ENCODE measurements around the gene NALCN.
A peak's percentile ranks its signal among the peaks of the same experiment; 100 is the strongest.
"Not testable (repeated sequence)": the region's sequence is repeated elsewhere in the genome, so short reads cannot be mapped to it uniquely, and the experiment has no call there.

Gene NALCN

DNA sequence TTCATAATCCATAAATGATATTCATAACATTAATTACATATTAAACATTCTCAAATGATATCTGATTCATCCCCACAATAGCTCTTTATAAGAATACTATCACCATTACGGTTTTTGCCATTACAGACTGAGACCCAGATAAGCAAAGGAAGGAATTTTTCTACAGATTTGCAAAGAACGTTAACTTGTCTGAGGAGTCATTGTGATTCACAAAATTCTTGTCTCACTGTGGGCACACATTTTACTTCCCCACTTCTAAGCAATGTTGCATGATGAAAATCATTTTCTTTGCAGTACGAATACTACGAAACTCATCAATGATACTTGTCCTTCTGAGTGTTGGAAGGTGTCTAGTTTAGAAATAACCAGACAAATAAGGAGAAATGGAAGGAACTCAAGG lies 70.1 kb downstream of the NALCN start:
- no peak for DNase-seq
- intact Hi-C loops (cut with DNase I): no loop called here

DNA sequence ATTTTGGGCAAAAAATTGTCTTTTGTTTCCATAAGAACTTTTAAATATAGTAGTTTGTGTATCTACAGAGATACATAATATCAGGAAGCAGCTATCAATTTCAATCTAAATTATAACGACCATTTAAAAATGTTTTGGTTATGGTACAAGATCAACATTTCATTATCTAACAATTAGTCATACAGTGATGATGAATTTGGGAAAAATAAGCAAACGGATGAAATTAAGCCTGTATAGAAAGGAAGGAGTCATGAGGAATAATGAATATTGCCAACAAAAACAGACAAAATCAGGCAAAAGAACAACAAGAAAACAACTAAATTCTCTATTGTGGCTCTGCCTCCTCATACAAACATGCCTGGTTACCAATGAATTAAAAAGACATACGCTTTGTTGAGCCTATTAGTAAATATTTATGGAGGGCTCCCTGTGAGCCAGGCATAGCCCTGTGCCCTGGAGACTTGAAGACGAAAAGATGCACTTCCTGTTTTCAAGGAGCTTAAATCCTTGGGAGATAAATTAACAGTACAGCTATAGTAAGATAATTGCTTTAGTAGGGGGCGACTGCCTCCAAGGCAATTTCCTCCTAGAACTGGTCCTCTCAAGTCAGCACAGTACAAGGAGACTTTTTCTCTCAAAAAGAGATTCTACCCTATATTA lies 73.0 kb downstream of the NALCN start:
- DNase-seq: no peak
- intact Hi-C loops (cut with DNase I): no loop called here

DNA sequence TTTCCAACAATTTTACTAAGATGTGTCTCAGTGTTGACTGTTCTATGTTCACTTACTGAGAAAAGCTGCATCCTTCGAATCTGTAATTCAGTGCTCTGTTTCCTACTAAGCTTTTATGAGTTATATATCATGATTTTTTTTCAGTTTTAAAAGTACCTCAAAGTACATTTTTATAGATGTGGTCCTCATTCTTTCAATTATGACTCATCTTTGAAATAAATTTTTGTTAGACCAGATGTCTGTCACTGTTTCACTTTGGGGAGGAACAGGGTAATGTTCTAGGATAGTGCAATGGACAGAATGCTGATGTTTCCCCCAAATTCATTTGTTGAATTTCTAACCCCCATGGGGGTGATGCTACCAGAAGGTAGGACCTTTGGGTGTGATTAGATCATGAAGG lies 74.8 kb downstream of the NALCN start:
- DNase-seq: no peak
- intact Hi-C loops (cut with DNase I): no loop called here

DNA sequence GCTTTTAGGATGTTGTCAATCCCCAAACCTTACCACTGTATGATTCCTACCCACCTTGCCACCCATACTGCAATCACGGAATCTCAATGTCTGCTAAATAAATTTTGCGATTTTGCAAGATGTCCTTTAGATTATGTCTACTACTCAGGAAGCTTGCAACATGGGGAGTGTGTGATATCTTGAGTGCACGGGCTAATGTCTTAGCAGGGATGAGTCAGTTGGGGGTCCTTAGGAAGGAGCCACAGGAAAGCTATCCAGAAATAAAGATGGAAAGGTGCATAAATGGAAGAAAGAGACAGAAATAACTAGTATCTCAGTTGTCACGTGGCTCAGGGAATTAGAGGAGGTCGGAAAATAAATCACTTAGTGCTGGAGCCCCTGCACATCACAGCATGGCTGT lies 77.1 kb downstream of the NALCN start:
- intact Hi-C loops (cut with DNase I): no loop called here
- no peak for DNase-seq

DNA sequence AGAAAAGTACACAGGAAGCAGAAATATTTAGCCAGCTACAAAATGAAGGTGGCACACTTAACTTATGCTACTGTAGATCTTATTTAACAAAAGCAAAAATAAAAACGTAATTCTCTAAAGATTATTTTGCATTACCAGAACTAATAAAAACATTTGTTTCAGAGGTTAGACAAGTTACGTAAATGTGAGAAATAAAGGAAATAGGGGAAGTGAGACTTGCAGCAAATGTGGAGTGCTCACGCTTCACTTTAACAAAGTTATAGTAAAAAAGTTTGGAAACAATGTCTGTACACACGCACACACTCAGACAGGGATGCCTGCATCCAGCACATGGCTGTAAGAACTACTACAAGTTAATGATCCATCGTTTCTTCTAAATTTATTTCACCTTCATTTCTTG lies 83.7 kb downstream of the NALCN start:
- DNase-seq: no peak

DNA sequence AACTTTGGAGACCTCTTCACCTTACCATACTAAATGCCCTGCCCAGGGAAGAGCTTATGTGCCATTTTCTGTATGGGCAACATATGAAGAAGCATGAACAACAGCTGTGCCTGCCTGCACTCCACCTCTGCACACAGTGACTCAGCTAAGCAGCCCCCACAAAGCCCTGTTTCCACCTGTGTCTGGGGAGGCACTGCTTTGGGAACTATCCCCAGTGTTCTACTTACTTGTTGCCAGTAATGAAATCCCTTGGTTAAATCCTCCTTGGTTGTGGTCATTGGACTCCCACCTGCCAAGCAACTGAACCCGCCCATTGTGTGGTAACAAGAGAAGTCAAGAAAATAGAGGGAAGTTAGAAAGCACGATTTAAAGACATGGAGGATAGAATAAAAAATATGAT lies 84.6 kb downstream of the NALCN start:
- intact Hi-C loops (cut with DNase I): no loop called here
- DNase-seq: no peak

More for the DNA sequence above, 83.7 kb downstream of the NALCN start:
- intact Hi-C loops (cut with DNase I): no loop called here

DNA sequence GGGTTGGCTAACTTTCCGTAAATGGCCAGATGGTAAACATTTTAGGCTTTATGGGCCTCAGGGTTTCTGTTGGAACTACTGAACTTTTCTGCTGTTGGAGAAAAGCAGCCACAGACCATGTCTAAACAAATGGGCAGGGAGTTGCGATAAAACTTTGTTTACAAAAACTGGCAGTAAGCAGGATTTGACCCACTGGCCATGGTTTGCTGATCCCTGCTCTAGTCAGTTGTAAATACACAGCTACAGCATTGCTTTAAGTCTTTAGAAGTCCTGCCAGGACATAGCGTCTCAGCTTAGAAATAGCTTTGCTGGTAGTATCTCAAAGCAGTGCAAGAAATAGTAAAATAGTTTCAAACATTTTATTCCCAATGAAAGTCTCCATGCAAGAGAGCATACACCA lies 88.4 kb downstream of the NALCN start:
- intact Hi-C loops (cut with DNase I): no loop called here
- DNase-seq: no peak

DNA sequence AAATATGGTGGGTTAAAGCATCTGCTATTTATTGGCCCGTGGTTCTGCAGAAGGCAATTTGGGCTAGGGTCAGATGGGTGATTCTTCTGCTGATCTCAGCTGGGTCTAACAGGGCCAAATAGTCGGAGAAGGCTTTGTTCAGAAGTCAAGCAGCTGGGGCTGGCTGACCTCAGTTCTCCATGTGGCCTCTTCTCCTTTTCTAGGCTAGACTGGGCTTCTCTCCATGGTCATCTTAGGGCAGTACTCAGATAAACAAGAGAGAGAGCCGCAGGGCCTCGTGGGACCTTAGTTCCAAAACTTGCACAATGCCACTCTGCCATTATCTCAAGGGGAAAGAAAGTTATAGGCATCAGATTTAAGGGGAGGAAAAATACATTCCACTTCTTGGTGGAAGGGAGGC lies 89.6 kb downstream of the NALCN start:
- intact Hi-C loops (cut with DNase I): no loop called here
- no peak for DNase-seq

DNA sequence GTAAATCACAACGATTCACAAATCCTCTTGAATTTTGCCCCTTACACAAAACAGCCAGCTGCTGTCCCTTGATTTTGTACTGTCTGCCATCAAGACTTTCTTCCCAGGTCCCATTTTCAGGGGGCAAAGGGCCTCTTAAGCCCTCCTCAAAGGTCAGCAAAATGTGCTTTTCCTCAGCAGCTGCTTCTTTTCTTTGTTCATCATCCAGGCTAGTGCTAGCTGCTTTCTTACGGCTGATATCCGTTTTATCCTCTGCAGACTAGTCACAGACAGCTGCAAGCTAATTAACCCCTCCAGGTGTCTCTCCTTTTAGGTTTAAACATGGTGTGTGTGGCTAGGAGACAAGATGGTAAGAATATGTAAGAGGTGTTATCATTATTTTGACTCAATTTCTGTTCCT lies 90.9 kb downstream of the NALCN start:
- no peak for DNase-seq
- intact Hi-C loops (cut with DNase I): no loop called here

DNA sequence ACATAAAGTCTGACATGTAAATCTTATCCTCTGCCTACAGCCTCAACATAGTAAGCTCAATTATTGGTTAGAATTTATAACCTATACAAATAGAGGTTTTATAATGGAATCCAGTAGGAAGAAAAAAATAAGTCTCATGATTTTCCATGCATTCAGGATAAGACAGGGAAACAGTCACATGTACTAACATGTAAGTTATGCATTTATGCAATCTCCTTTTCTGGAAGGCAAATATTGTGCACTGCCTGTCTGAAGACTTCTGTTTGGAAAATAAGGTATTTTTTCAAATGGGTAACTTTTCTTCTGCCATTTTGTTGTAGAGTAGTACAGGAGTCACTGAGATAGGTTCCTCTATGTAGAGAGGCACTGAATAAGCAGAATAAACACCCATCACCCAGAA lies 92.7 kb downstream of the NALCN start:
- intact Hi-C loops (cut with DNase I): no loop called here
- DNase-seq: no peak

DNA sequence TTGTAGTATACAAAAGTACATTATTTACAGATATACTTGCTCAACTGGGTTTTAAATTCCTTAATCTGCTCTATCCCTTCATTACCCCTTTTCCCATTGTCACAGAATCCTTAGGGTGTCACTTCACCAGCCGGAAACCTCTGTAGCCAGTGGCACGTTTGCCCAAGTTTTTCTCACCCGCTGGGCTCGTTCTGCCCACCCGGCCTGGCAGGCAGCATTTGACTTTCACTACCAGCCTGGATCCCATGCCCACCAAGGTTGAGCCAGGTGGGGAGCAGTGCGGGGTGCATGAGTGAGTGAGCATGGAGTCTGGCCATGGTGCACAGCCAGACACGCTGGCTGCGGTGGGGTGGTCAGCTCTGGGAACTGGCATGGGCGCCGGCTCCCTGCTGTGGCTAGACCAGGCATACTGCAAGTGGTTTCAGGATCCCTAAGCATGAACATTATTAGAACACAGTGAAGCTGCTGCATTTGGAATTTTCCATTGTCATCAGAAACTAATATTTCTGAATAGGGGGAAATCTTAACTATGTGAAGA lies 98.3 kb downstream of the NALCN start:
- intact Hi-C loops (cut with DNase I): no loop called here

DNA sequence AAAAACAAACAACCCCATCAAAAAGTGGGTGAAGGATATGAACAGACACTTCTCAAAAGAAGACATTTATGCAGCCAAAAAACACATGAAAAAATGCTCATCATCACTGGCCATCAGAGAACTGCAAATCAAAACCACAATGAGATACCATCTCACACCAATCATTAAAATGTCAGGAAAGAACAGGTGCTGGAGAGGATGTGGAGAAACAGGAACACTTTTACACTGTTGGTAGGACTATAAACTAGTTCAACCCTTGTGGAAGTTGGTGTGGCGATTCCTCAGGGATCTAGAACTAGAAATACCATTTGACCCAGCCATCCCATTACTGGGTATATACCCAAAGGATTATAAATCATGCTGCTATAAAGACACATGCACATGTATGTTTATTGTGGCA lies 102.8 kb downstream of the NALCN start:
- DNase-seq; intact Hi-C loops (cut with DNase I): not testable (repeated sequence)

More for the DNA sequence above, 98.3 kb downstream of the NALCN start:
- DNase-seq: peak in 3 of 10 donors; percentile 45 to 65 (median 63)

DNA sequence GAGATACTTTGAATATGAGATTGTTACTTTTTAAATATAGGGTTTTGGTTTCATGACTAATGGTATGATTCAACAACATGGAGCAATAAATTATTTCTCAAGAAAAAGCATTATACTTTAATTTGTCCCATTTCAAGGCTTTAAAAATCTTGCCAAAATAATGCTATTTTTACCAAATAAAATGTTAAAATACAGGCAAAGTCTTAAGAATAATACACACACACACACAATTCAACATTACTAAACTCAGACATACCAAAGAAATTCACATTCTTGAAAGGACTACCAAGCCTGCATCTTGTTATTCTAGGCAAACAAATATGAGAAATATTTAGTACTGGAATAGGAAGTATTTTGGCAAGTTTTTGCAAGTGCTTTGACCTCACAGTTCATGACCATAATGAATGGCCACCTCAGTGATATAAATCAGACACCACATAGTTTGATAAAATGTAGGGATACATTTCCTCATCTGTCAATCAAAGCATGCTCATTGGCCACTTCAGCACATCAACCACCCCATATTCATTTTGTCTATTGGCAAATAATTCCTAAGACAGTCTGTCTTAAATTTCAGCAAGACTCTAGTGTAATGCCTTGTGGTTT lies 107.2 kb downstream of the NALCN start:
- no peak for DNase-seq
- intact Hi-C loops (cut with DNase I): no loop called here

DNA sequence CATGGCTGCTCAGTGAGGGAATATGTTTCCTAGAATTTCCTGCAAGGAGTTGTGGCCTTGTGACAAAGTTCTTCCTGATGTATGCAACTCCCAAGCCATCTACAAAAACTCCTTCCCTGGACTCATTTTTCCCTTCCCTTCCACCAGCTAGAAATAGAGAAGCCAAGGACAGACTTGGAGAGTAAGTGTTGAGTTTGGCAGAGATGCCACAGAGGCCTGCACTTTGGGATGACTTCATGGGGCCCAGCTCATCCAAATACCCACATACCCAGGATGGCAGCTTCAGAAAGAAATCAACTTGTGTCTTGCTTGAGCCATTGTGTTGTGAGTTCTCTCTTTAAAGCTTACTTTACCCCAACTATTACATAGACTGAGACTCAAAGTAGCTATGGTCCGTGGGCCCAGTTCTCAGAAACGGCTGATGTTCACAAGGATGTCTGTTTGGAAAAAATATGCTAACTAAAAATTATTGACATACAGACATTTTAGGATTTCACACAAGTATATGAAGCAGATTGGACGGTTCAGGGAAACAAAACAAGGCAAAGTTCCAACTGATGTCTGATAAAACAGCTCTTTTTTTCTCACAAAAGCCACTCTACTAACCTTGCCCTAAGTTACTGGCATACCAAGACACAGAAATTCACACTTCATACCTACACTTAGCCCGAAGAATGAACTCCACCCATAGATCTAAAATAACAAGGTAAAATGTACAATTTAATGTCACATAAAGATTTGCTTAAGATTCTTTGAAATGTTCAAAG lies 107.9 kb downstream of the NALCN start:
- intact Hi-C loops (cut with DNase I): no loop called here

DNA sequence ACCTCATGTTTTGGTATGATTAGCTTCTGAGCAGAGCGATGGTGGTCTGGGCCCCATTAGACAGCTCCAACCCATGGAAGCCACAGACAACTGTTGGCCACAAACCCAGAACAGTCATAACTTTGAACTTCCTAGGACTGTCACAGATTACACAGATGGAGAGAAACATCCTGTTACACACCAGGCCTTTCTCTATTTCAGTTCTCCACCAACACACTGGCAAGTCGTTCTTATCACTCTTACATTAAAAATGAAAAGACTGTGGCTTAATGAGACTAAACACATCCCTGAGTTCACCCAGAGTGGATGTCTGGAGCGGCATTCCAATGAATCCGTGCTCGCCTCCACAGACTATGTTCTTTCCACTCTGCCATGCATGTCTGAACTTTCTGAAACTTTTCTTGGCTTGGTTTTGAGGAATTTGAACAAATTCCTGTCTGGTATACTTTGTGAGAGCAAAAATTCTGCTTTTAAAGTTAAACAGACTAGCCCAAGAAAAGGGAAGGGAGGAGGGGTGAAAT lies 109.1 kb downstream of the NALCN start:
- intact Hi-C loops (cut with DNase I): no loop called here
- DNase-seq: no peak

More for the DNA sequence above, 107.9 kb downstream of the NALCN start:
- no peak for DNase-seq

DNA sequence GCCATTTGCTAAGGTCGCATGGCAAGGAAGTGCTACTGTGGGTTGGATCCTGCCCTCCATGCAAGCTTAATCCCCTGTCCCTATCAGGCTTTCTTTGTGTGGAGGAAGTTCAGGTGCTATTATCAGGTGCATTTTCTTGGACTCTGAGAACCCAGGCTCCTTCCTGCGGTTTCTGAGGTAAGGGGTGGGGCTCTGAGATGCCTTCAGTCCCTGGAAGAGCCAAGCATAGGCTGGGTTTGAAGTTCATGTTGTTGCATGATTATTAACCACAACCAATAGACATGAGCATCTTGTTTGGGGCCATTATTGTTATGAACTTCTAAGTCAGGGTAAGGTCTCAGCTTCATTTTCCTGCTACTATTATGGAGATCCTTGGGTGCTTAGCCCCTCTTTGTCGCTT lies 109.5 kb downstream of the NALCN start:
- no peak for DNase-seq
- intact Hi-C loops (cut with DNase I): no loop called here

DNA sequence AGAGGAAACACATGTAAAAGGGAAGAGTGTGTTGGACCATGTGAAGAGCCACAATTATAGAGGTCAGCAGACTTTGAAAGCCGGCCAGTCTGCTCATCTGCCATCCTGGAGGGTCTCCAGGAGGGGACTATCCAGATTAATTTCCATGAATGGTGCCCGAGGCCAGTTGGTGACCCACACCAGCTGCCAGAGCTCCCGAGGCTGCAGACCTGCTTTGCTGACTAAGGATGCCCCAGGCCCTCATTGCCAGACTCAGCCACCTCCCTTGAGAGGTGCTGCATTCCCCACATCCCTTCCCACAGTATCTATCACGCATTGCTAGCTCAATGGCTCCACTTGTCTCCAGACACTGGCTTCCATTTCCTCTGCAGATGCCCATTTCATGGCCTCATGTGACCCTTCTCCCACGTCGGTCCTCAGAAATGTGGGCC lies 110.3 kb downstream of the NALCN start:
- intact Hi-C loops (cut with DNase I): no loop called here
- peak in 2 of 10 donors; percentile 66 to 70 for DNase-seq

DNA sequence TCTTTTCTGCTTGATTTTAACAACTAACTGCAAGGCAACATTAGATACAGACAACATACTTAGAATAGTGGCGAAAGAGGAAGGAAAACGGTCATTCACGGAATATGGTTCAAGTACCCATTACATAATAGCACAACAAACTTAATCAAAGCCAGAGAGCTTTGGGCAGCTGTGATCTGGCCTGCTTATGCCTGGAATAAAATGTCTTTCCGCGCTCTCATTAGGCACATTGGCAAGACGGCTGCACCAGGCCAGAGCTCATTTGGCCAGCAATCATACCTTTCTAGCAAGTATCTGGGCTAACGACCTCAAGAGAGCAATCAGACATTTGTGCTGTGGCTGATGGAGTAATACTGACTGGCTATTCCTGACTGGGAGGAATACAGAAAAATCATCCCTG lies 112.8 kb downstream of the NALCN start:
- peak in 1 of 10 donors; percentile 68 for DNase-seq
- intact Hi-C loops (cut with DNase I): no loop called here

DNA sequence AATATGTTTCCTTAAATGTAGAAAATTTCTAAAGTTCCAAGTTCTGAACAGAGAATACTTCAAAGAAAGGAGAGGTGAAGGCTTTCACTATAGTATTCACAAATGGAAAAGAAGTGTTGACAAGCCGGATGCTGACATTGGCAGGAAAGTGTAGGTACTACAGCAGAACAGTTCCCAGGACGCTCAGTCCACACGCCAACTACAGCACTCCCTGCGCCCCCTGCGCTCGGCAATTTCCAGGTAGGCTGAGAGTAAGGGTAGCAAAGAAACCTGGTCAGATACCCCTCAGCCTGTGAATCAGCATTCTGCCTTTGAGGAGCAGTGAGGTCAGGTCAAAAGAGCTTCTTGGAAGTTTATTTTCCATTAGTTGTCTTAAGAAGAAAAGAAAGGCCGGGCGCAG lies 115.3 kb downstream of the NALCN start:
- intact Hi-C loops (cut with DNase I): no loop called here
- no peak for DNase-seq

DNA sequence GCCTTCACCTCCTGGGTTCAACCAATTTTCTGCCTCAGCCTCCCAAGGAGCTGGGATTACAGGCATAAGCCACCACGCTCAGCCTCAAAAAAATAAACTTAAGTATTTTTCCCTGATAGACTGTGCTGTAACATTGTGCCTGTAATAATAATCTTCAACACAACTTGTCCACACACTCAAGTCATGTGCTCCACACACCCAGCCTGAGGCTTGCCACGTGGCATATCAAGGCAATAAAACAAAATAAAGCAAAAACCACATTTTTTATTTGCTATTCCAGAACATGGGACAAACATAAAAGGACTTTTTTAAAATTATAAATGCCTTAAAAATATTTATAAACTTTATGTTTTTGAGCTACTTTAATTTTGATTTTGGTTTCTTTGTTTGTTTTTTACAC lies 115.8 kb downstream of the NALCN start:
- no peak for DNase-seq
- intact Hi-C loops (cut with DNase I): no loop called here

DNA sequence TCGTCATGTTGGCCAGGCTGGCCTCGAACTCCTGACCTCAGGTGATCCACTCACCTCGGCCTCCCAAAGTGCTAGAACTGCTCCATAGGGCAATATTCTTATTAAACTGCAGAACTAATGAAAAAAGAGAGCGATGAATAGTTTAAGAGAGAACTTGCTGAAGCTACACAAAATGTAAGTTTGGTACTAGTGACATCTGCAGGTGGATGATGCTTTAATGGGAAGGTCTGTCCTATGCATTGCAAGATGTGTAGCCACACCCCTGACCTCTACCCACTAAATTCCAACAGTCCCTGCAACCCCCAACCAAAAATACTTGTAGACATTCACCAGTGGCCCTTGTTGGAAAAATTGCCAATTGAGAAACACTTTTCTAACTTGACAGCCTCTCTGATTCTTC lies 117.8 kb downstream of the NALCN start:
- DNase-seq: no peak
- intact Hi-C loops (cut with DNase I): no loop called here

Data from posterior cingulate gyrus (tissue), 11 donors.